Stimulated activated CD8-positive, alpha-beta memory T cell treated with anti-CD3 and anti-CD28 coated beads, Interleukin-2, amount 100 ng/mL, for 48 hours (primary cell): ENCODE results near the gene PTGFRN.
"Not testable (repeated sequence)": the region's sequence is repeated elsewhere in the genome, so short reads cannot be mapped to it uniquely, and the experiment has no call there.

Source experiments
- DNase-seq, 2 donors: peaks; one replicate each; pipeline ENCODE4 v3.0.0-alpha.2; 2020; ENCODE audit warnings: low read depth in 2 of 2

The PTGFRN gene

DNA sequence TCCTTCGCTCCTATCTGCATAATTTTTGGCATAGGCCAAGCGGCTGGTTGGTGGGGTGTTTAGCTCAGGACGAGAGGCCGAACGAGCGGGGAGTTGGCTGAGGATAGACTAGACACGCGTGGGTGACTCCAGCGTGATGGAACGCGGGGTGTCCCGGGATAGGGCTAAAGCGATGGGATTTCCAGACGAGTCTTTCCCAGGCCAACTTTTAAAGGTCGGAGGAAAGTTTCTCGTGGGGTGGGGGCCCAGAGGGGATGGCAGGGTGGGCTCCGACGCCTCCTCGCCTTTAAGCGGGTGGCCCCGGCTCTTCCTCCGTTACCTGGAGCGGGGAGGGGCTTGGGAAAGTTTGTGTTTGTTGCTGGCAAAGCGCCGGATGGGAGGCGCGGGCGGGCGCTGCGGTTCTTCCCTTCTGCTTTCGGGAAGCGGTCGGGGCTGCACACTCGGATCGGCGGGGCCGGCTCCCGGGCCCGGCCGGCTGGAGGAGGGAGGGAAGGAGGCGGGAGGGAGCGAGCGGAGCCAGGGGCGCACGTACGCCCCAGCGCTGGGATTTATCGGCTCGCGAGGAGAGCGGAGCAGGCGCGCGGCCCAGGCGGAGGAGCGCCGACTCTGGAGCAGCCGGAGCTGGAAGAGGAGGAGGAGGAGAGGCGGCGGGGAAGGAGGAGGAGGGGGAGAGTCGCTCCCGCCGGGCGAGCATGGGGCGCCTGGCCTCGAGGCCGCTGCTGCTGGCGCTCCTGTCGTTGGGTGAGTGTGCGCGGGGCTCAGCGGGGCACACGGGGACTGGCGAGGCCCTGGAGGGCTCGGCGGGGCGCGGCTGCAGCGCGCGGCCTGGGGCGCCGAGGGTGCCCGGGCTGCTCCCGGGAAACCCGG is at the start of gene PTGFRN:
PTGFRN (plus strand) TSS at position 405 of the 867 bp plus-strand sequence; CDS start at position 693, 288 bp downstream.
- no peak for DNase-seq

- DNase-seq = not testable (repeated sequence)
Measured at GRCh38 chr1:116860167-116860566, 49.5 kb upstream of the PTGFRN start.

- DNase-seq = no peak
Measured at GRCh38 chr1:116861137-116861536, 48.6 kb upstream of the PTGFRN start.

DNA sequence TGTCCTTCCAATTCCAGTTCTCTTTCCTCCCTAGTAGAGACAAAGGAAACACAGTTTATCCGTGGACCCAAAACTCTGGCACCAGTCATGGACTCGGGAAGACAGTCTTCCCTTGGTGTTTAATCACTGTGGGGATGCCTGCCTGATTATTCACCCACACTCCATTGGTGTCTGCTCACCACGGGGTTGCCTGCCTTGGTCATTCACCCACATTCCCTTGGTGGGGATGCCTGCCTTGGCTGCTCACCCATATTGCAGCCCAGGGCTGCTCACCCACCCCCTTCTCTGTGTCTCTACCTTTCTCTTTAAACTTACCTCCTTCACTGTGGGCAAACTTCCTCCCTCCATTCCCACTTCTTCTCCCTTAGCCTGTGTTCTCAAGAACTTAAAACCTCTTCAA is 46.7 kb upstream of the PTGFRN start:
- DNase-seq = not testable (repeated sequence)

- not testable (repeated sequence) for DNase-seq
Measured at GRCh38 chr1:116866478-116866877, 43.2 kb upstream of the PTGFRN start.

DNA sequence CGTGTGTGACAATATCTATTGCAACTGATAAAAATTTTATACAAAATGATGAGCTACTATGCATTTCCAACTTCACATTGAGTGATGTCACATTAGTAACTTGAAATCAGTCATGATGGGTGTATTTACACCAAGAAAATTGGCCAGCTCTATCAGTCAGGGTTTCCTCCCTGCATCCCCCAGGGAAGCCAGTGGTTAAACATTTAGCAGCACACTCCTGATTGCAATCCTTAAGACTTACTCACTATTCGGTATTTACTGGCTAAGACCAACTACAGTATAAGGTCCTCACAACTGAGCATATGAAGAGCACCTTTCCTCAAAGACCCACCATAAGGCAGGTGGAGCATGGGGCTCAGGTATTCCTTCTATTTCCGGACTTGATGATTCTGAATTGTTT is 41.3 kb upstream of the PTGFRN start:
- no peak for DNase-seq

- no peak for DNase-seq
Measured at GRCh38 chr1:116869611-116870010, 40.1 kb upstream of the PTGFRN start.

GRCh38 chr1:116870300-116870699 is 39.4 kb upstream of the PTGFRN start:
- DNase-seq = no peak

GRCh38 chr1:116871779-116872146 is 38.0 kb upstream of the PTGFRN start:
- DNase-seq = no peak

DNA sequence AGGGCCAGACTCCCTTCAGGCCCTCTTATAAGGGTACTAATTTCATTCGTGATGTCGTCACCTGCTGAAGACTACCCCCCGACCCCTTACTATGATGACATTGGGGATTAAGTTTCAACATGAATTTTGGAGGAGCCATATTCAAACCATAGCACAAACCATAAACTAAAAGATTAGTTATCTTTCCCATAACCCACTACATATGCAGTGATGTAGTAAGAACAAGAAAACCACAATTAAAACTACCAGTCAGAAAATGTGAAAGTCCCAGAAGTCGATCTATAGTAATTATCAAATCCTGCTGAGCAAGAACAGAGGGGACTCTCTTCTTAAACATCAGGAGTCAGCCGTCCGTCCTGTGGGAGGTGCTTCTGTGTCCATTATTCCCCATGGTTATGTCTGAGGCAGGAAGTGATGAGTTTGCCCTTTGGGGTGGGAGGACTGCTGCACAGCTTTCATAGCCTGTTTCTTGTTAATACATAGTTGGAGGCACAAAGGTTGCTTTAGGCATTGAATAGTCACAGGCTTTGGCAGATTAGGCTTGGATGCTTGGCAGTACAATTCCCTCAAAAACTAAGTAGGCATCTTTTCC is 35.9 kb upstream of the PTGFRN start:
- no peak for DNase-seq

DNA sequence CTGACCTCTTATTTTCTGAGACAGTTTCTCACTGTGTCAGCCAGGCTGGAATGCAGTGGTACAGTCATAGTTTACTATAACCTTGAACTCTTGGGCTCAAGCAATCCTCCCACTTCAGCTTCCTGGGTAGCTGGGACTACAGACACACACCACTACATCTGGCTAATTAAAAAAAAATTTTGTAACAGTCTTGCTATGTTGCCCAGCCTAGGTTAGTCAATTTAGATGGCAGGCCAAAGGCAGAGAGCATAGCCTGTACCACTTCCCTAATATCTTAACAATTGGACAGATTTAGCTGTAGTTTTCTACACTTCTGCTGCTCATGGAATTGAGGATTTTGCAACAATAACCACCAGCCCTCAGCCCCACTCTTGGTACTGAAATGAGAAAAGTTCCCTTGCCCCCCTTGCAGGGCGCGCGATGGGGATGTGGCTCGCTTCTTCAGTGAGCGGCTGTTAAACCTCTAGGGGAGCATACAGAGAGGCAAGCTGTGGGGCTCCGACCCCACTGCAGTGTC is 34.9 kb upstream of the PTGFRN start:
- DNase-seq = no peak

GRCh38 chr1:116875391-116875790 is 34.3 kb upstream of the PTGFRN start:
- no peak for DNase-seq

DNA sequence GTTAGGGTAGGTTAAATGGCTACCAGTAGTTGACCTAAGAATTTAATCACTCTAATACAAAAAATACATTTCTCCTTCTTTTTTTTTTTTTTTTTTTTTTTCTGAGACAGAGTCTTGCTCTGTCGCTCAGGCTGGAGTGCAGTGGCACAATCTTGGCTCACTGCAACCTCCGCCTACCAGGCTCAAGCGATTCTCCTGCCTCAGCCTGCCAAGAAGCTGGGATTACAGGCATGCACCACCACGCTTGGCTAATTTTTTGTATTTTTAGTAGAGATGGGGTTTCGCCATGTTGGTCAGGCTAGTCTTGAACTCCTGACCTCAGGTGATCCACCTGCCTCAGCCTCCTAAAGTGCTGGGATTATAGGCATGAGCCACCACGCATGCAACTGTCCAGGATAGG is 33.8 kb upstream of the PTGFRN start:
- not testable (repeated sequence) for DNase-seq

DNA sequence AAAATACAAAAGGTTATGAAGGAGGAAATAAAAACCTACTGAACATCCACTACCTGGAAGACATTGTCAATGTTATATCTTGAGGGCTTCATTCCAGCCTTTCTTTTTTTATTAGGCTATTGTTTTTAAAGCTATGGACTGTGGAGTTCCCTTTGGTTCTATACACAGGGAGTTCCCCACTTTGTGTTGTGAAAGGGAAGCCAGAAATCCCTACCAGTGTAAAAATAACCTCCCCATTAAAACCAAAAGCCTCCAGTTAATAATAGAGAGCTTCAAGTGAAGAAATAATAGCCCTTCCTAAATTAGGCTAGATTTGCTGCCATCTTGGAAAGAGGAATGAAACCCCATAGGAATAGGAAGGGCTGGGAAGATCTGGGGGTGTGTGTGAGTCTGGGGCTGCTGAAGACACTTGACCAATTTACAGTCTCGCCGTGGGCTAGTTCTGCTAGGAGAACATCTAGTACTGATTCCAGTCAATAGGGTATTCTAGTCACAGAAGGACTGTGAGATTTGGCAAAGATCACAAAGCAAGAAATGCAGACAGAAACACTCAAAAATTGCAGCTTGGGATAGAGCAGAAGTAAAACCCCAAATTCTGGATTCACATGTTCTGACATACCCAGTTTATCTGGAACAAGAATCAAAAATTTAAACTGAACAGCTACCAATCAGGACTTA is 32.4 kb upstream of the PTGFRN start:
- DNase-seq = no peak

DNA sequence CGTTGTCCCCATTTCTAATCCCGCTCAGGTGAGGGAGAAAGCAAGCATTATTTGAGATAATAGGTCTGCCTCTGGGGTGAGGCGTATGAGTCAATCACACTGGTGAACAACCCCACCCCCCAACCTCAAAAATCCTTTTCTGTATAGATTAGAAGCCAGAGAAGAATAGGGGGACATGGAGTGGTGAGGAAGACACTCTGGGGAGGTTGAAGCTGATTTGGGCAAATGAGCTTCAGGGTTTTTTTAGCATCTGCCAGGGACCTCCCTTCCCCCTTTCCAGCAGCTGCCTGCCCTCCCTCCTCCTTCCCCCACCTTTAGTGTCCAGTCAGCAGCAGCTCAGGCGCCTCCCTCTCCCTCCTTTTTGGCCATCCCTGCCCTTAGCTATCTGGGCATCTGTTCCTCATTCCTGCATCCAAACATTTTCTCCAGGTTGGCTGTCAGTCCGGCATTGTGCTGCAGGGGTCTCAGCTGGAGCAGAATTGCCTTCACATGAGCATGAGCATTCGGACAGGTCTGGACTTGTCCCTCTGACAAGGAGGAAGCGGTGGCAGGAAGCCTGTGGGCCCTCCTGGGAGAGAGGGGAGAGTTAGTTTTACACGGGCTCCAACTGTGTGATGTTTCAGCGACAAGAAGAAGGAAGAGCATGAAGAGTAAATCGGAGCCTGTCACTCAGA is 30.8 kb upstream of the PTGFRN start:
- no peak for DNase-seq

DNA sequence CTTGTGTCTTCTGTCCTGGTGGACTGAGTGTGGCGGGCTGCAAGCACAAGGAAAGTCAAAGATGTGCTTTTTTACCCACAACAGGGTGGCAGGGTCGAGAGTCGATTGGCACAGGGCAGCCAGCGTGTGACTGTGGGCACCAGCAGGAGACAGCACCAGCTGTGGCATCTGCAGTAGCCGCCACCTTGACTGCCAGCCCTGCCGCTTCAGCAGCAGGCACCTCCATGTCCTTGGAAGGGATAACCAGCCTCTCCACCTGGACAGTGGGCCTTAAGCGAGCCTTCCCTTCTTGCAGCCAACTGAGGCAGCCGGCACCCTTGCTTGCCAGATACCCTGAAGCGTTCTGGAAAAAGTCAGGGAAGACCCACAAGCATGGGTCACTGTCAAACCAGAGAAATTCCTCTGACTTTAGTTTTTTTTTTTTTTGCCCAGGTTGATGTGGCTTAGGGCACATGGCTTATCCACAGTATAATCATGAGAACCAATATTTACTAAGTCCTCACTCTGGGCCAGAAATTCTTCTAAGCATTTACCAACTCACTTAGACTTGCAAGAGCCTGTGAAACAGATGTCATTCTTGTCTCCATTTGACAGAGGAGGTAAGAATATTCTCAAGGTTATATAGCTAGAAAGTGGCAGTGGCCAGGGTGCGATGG is 30.1 kb upstream of the PTGFRN start:
- no peak for DNase-seq

- no peak for DNase-seq
Measured at GRCh38 chr1:116880917-116881316, 28.8 kb upstream of the PTGFRN start.

- DNase-seq = peak; percentile 11 to 20
Measured at GRCh38 chr1:116881879-116882520, 27.7 kb upstream of the PTGFRN start.

GRCh38 chr1:116882866-116883265 is 26.9 kb upstream of the PTGFRN start:
- no peak for DNase-seq

- no peak for DNase-seq
Measured at GRCh38 chr1:116886291-116886878, 23.3 kb upstream of the PTGFRN start.

DNA sequence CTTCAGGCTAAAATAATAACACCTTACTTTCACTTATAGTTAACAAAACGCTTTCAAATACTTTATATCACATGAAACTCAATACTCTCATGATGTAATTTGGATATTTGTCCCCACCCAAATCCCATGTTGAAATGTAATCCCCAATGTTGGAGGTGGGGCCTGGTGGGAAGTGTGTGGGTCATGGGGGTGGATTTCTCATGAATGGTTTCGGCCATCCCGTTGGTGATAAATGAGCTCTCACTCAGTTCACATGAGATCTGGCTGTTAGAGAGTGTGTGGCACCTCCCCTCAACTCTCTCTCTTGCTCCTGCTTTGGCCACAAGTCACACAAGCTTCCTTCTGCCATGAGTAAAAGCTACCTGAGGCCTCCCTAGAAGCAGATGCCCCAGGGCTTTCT is 22.5 kb upstream of the PTGFRN start:
- DNase-seq = no peak
